IMR-90 (cell line): ENCODE measurements around the gene TMEM205. TPM values are rescaled to one million over a fixed set of nuclear protein-coding genes. Genes with fewer than 3 reads are reported as not detected.

ENCODE experiments used
- ATAC-seq: fragments of 200-7000 bp; cut with Tn5 transposase; 2 replicates; pipeline ENCODE4 v1.9.1; 2020; ENCODE audit warnings: low read depth, mild to moderate bottlenecking, moderate library complexity
- BruUV-seq: library from RNA; stranded (reverse); fragments of 400-500 nt; replicated peaks from 2 replicates; lab custom pipeline; 2021; lab: Mats Ljungman, UMichigan
- CTCF ChIA-PET: fragments of 300-600 bp; formaldehyde crosslinking; extraction: SDS; loops from one replicate; lab custom pipeline; 2021; ENCODE audit warnings: antibody characterized with exemption; lab: Yijun Ruan, JAX
- POLR2A ChIA-PET: fragments of 300-600 bp; sonication (Branson Sonifier 250); formaldehyde crosslinking; loops from one replicate; lab custom pipeline; 2022; ENCODE audit warnings: antibody characterized with exemption; ENCODE audit not compliant: unreplicated experiment; lab: Charles Lee
- DNase-seq: peaks from one replicate; pipeline ENCODE4 v3.0.0; 2013
- H2AFZ ChIP-seq: replicated peaks from 2 replicates; pipeline ENCODE3; 2013; ENCODE audit warnings: low read length, mild to moderate bottlenecking; ENCODE audit not compliant: poor library complexity
- H2AK5ac ChIP-seq: 2 replicates; pipeline ENCODE4 v1.6.1; 2013; ENCODE audit warnings: low read depth, low read length, inconsistent platforms
- H2AK9ac ChIP-seq: replicated peaks from 2 replicates; pipeline ENCODE3; 2013; ENCODE audit warnings: mild to moderate bottlenecking, low read depth, low read length, moderate library complexity; ENCODE audit not compliant: poor library complexity
- H2BK120ac ChIP-seq: 2 replicates; pipeline ENCODE4 v1.6.1; 2013; ENCODE audit warnings: low read depth, low read length, inconsistent platforms
- H2BK15ac ChIP-seq: 3 replicates; pipeline ENCODE4 v1.6.1; 2013; ENCODE audit warnings: low read depth, low read length, inconsistent platforms
- H2BK20ac ChIP-seq: 2 replicates; pipeline ENCODE4 v1.6.1; 2013; ENCODE audit warnings: low read depth, mild to moderate bottlenecking, inconsistent platforms, low read length, moderate library complexity
- H2BK5ac ChIP-seq: 2 replicates; pipeline ENCODE4 v1.6.1; 2013; ENCODE audit warnings: mild to moderate bottlenecking, low read depth, low read length, inconsistent platforms; ENCODE audit not compliant: poor library complexity, severe bottlenecking
- H3K14ac ChIP-seq: replicated peaks from 2 replicates; pipeline ENCODE4 v1.6.1; 2013; ENCODE audit warnings: low read depth, low read length, inconsistent platforms
- H3K18ac ChIP-seq: 2 replicates; pipeline ENCODE4 v1.6.1; 2013; ENCODE audit warnings: low read depth, low read length, control low read depth
- H3K23ac ChIP-seq: 2 replicates; pipeline ENCODE4 v1.6.1; 2013; ENCODE audit warnings: low read depth, low read length, inconsistent platforms
- H3K27ac ChIP-seq: 2 replicates; pipeline ENCODE4 v1.5.1; 2013; ENCODE audit warnings: mild to moderate bottlenecking, control low read depth, low read length; ENCODE audit not compliant: insufficient read depth
- H3K27me3 ChIP-seq: 2 replicates; pipeline ENCODE4 v1.6.1; 2013; ENCODE audit warnings: low read length; ENCODE audit not compliant: control insufficient read depth, insufficient read depth
- H3K36me3 ChIP-seq: 2 replicates; pipeline ENCODE4 v1.6.1; 2013; ENCODE audit warnings: low read length, mixed read lengths; ENCODE audit not compliant: control insufficient read depth, insufficient read depth
- H3K4ac ChIP-seq: 2 replicates; pipeline ENCODE4 v1.6.1; 2013; ENCODE audit warnings: low read depth, low read length, inconsistent platforms
- H3K4me1 ChIP-seq: 2 replicates; pipeline ENCODE4 v1.6.1; 2013; ENCODE audit warnings: low read length, mixed read lengths; ENCODE audit not compliant: control insufficient read depth, insufficient read depth
- H3K4me2 ChIP-seq: 2 replicates; pipeline ENCODE4 v1.6.1; 2013; ENCODE audit warnings: low read depth, mild to moderate bottlenecking, control low read depth, low read length, moderate library complexity
- H3K4me3 ChIP-seq: 2 replicates; pipeline ENCODE4 v1.5.1; 2013; ENCODE audit warnings: low read depth, mild to moderate bottlenecking, control low read depth, low read length, moderate library complexity; ENCODE audit not compliant: insufficient read depth
- H3K56ac ChIP-seq: 2 replicates; pipeline ENCODE4 v1.6.1; 2013; ENCODE audit warnings: low read length, inconsistent platforms; ENCODE audit not compliant: insufficient read depth; ENCODE audit errors: extremely low read depth
- H3K79me1 ChIP-seq, 2 experiments: 2 replicates each; pipeline ENCODE4 v1.6.1; 2013; ENCODE audit warnings: low read length in 2 of 2, inconsistent platforms in 1 of 2, low read depth in 1 of 2
- H3K9ac ChIP-seq: 2 replicates; pipeline ENCODE4 v1.6.1; 2013; ENCODE audit warnings: low read depth, low read length, control low read depth
- H3K9me1 ChIP-seq: 2 replicates; pipeline ENCODE4 v1.6.1; 2013; ENCODE audit warnings: low read length, inconsistent platforms; ENCODE audit not compliant: insufficient read depth
- H3K9me3 ChIP-seq: 2 replicates; pipeline ENCODE4 v1.6.1; 2013; ENCODE audit warnings: low read length; ENCODE audit not compliant: control insufficient read depth, insufficient read depth
- H4K20me1 ChIP-seq: 2 replicates; pipeline ENCODE4 v1.6.1; 2013; ENCODE audit warnings: low read length, inconsistent platforms; ENCODE audit not compliant: insufficient read depth
- H4K5ac ChIP-seq: 2 replicates; pipeline ENCODE4 v1.6.1; 2013; ENCODE audit warnings: mild to moderate bottlenecking, low read depth, low read length, control low read depth
- H4K8ac ChIP-seq, 2 experiments: 2 replicates each; pipeline ENCODE4 v1.6.1; 2013; ENCODE audit warnings: low read depth in 2 of 2, low read length in 2 of 2, control low read depth in 1 of 2, inconsistent platforms in 1 of 2
- H4K91ac ChIP-seq: 2 replicates; pipeline ENCODE4 v1.6.1; 2013; ENCODE audit warnings: low read depth, low read length, inconsistent platforms; ENCODE audit not compliant: insufficient read depth
- CEBPB ChIP-seq: IDR thresholded peaks from 2 replicates; pipeline ENCODE4 v1.6.1; 2012; ENCODE audit warnings: low read depth, low read length, improper control_type of control experiment
- MAZ ChIP-seq: IDR thresholded peaks from 2 replicates; pipeline ENCODE4 v1.6.1; 2012; ENCODE audit warnings: low read depth, mild to moderate bottlenecking, low read length, improper control_type of control experiment, moderate library complexity, borderline replicate concordance
- whole genome bisulfite sequencing, 2 experiments: methylation state at CpG; one replicate each; pipeline versions ENCODE4 v1.1.5 to v1.1.7; 2013; ENCODE audit warnings: missing lambda C conversion rate in 2 of 2; ENCODE audit not compliant: insufficient read length in 1 of 2; ENCODE audit errors: extremely low coverage in 2 of 2; 5-methylcytosine and 5-hydroxymethylcytosine counted together
- dilution Hi-C: fragments of 300-500 bp; cut with HindIII; formaldehyde crosslinking; loops from one replicate; pipeline ENCODE4 v1.14.3; 2018; ENCODE audit warnings: low sequenced_read_pairs; ENCODE audit not compliant: unreplicated experiment
- in situ Hi-C: fragments of 300-500 bp; cut with MboI; formaldehyde crosslinking; loops from 3 replicates; pipeline ENCODE4 v1.14.3; 2019; ENCODE audit warnings: low sequenced_read_pairs, inconsistent platforms, mixed read lengths
- intact Hi-C: fragments of 100-400 bp; cut with micrococcal nuclease; formaldehyde crosslinking; loops from 2 replicates; pipeline ENCODE4 v1.10.0; 2022
- polyA plus RNA-seq, 3 experiments: library from polyadenylated mRNA; depleted of rRNA; stranded (reverse); fragments of >200 nt; gene quantifications; 2 replicates each; pipeline ENCODE4 v1.2.3, GENCODE V29; 2012; ENCODE audit warnings: low replicate concordance in 1 of 3
- total RNA-seq: library from RNA; depleted of rRNA; stranded (reverse); fragments of >200 nt; gene quantifications from 2 replicates; pipeline ENCODE4 v1.2.3, GENCODE V29; 2012

TMEM205 gene
- total and polyA plus RNA-seq, 2 of the 4 experiments (the other 2 are of a cell fraction) = 110 to 136 TPM

- H3K56ac ChIP-seq = no peak overlapping the region
- H4K5ac ChIP-seq = no peak overlapping the region
- H3K79me1 ChIP-seq = no peaks in the 10 kb centered on the region
- no peak overlapping the region for H4K8ac ChIP-seq
- no peak overlapping the region for H2BK15ac ChIP-seq
- H3K4ac ChIP-seq = no peak overlapping the region
- no peak overlapping the region for H2BK120ac ChIP-seq
- H3K36me3 ChIP-seq = peaks cover 7% of the 10 kb centered on the region; the same call in 1 of the 2 replicates
- no peak overlapping the region for H3K23ac ChIP-seq
- dilution Hi-C loops = no loop called here
- H2AFZ ChIP-seq = no peak overlapping the region
- H4K91ac ChIP-seq = no peak overlapping the region
- no peak overlapping the region for H3K27ac ChIP-seq
- H3K4me3 ChIP-seq = no peak overlapping the region
- ATAC-seq = no peak
- no peaks in the 10 kb centered on the region for H3K9me3 ChIP-seq
- peaks cover 10% of the 10 kb centered on the region for H3K9me1 ChIP-seq
- no peak overlapping the region for H2AK9ac ChIP-seq
- no CpG with 5 or more reads among the region's 7 CpGs for WGBS, 2 experiments
- ChIA-PET POLR2A (no interaction called here), CTCF (no interaction called here)
- no peak overlapping the region for H3K18ac ChIP-seq
- no peaks in the 10 kb centered on the region for H3K27me3 ChIP-seq
- BruUV-seq = TSS peak; percentile 46
- intact Hi-C loops = no loop called here
- no peak overlapping the region for H2BK5ac ChIP-seq
- no peak overlapping the region for H3K9ac ChIP-seq
- peaks cover 12% of the 10 kb centered on the region for H3K4me1 ChIP-seq
- peak; percentile 37 for DNase-seq
- no peak for TF ChIP-seq MAZ
- TF ChIP-seq CEBPB = no peak
- in situ Hi-C loops = no loop called here
- H2BK20ac ChIP-seq = no peak overlapping the region
- 0 out of 2 replicates have a peak overlapping the region, but pooled peaks have one; percentile 28 for H3K14ac ChIP-seq
- H4K20me1 ChIP-seq = no peaks in the 10 kb centered on the region
- H2AK5ac ChIP-seq = 0 out of 2 replicates have a peak overlapping the region, but pooled peaks have one; percentile 15
- no peak overlapping the region for H3K4me2 ChIP-seq
These were observed 23.6 kb downstream of the TMEM205 start for GRCh38 chr19:11322269-11323024.
